IPS-15b (cell line): ENCODE data around the gene SERTAD2.

ENCODE experiments used
- H3K27me3 ChIP-seq: one replicate; pipeline ENCODE4 v1.6.1; 2013; ENCODE audit warnings: low read length; ENCODE audit not compliant: control insufficient read depth, insufficient read depth
- H3K36me3 ChIP-seq: one replicate; pipeline ENCODE4 v1.6.1; 2013; ENCODE audit warnings: low read length; ENCODE audit not compliant: control insufficient read depth, insufficient read depth
- H3K4me1 ChIP-seq: one replicate; pipeline ENCODE4 v1.6.1; 2013; ENCODE audit warnings: mild to moderate bottlenecking, low read length; ENCODE audit not compliant: control insufficient read depth, insufficient read depth
- H3K4me3 ChIP-seq: one replicate; pipeline ENCODE4 v1.5.1; 2013; ENCODE audit warnings: low read depth, low read length
- H3K9ac ChIP-seq: one replicate; pipeline ENCODE4 v1.6.1; 2013; ENCODE audit warnings: low read depth, mild to moderate bottlenecking, low read length
- H3K9me3 ChIP-seq: one replicate; pipeline ENCODE4 v1.6.1; 2013; ENCODE audit warnings: mild to moderate bottlenecking, low read length; ENCODE audit not compliant: control insufficient read depth, insufficient read depth

SERTAD2 gene

DNA sequence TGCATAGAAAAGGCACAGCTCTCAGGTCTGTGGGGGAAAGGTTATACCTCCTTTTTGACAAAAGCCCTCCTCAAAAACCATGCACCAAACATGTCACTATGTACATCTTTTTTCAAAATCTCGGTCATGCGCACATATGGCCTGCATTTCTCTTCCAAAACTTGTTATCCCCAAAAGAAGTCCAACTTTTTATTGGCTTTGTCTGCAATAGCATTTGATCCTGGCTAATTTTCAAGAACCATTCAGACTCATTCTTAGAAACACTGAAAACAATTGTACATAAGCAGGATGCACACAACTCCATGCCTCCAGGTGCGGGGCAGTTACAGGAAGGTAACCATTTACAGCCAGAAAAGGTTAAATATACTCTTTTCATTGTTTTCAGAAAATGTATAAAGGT is 21.9 kb downstream of the SERTAD2 start:
- H3K9me3 ChIP-seq: no peaks in the 10 kb centered on the region
- peaks cover 5% of the 10 kb centered on the region for H3K4me1 ChIP-seq
- H3K27me3 ChIP-seq: no peaks in the 10 kb centered on the region
- H3K9ac ChIP-seq: no peak overlapping the region
- no peaks in the 10 kb centered on the region for H3K36me3 ChIP-seq
- no peak overlapping the region for H3K4me3 ChIP-seq

DNA sequence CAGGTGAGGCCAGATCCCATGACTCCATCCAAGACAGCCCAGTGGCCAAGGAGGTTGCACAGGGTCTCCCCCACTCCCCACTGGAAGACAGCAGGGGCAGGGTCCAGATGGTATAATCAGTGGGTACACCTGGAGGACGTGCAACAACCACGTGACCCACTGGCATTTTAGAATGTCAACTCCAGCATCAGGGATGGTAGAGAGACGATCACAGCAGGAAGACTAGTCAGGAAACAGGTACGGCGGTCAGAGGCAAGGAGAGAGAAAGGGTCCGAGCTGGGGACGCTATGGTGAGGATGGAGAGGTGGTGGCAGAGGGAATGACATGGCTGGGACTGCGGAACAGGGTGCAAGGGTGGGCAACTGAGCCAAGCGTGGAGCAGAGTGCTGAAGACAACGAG is 23.0 kb downstream of the SERTAD2 start:
- Histone ChIP-seq H3K9me3 (no peaks in the 10 kb centered on the region), H3K27me3 (no peaks in the 10 kb centered on the region), H3K4me1 (peaks cover 5% of the 10 kb centered on the region), H3K9ac (no peak overlapping the region), H3K36me3 (no peaks in the 10 kb centered on the region), H3K4me3 (no peak overlapping the region)

GRCh38 chr2:64629875-64630274 is 23.8 kb downstream of the SERTAD2 start:
- no peaks in the 10 kb centered on the region for H3K9me3 ChIP-seq
- H3K9ac ChIP-seq: no peak overlapping the region
- H3K27me3 ChIP-seq: no peaks in the 10 kb centered on the region
- H3K36me3 ChIP-seq: no peaks in the 10 kb centered on the region
- peaks cover 5% of the 10 kb centered on the region for H3K4me1 ChIP-seq
- no peak overlapping the region for H3K4me3 ChIP-seq

GRCh38 chr2:64629329-64629781 is 24.4 kb downstream of the SERTAD2 start:
- Histone ChIP-seq H3K9ac (no peak overlapping the region), H3K4me3 (no peak overlapping the region), H3K4me1 (peaks cover 3% of the 10 kb centered on the region), H3K9me3 (no peaks in the 10 kb centered on the region), H3K36me3 (no peaks in the 10 kb centered on the region), H3K27me3 (no peaks in the 10 kb centered on the region)

DNA sequence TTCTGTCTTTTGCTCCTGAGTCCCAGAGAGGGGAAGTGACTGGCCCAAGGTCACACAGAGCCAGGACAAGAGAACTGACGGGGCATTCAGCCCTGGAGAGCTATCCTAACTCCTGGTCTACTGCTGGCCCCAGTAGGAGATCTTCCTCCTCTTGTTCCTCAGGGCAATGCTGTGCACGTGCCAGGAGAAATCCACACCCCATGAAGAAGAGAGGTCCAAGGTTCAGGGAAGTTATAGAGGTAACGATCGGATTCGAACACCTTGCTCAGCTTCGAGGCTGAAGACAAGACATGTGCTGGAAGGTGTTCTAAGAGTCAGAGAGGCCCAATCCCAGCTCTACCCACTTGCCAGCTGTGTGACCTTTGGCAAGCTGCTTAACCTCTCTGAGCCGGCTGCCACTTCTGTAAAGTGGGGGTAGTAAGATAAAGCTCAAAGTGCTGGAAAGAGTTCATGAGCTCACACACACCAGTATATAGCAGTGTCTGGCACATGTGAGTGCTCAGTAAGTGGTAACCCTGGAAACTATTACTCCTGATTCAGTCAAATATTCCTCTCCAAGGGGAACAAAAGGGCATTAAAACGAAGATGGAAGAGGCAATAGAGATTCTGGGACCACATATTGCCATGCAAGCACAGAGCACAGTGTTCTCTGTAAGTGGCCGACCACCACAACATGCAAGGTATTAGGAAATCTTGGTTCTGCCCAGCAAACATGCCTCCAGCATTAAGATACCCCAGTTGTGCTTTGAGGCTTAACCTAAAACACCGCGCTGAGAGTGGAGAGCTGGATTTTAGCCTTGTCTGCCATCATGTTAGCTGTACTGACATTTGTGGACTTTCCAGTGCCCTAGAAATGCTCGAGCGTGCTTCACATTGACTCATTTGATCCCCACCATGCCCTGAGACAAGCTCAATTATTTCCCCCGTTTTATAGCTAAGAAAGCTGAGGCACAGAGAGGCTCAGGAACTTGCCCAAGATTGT is 25.6 kb downstream of the SERTAD2 start:
- H3K9ac ChIP-seq: no peak overlapping the region
- no peaks in the 10 kb centered on the region for H3K27me3 ChIP-seq
- no peaks in the 10 kb centered on the region for H3K36me3 ChIP-seq
- H3K9me3 ChIP-seq: no peaks in the 10 kb centered on the region
- peaks cover 3% of the 10 kb centered on the region for H3K4me1 ChIP-seq
- no peak overlapping the region for H3K4me3 ChIP-seq

DNA sequence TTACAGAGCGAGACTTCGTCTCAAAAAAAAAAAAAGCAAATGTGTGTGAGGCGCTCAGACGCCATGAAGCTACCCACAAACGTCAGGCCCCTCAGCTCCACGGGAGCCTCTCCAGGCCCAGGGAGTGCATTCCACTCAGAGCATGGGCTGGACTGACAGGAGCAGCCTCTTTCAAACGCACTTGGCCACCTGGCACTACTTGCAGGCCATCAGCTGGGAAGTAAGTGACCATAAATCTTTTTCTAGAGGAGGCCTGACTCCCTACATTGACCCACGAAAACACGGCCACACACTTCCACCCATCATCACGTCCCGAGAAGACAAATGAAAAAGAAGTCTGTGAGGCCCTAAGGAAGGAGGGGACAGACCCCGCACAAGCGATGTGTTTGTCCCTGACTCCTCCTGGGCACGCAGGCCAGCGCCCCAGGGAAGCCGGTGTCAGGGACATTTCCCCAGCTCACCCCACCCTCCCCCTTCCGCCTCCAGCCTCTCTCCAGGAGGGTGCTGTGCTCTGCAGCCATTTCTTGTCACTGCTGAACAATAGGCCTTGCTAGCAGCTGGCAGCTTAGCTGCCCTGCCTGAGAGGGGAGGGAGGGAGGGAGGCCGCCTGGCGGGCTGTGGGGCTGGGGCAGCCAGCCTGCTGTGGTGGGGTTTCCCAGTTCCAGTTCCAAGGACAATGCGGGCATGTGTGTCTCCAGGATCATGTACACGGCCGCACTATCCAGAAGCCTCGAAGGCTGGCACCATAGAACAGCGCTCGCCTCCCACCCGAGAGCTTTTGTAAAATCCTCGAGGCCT is 26.6 kb downstream of the SERTAD2 start:
- no peaks in the 10 kb centered on the region for H3K9me3 ChIP-seq
- H3K4me3 ChIP-seq: no peak overlapping the region
- H3K9ac ChIP-seq: no peak overlapping the region
- H3K27me3 ChIP-seq: no peaks in the 10 kb centered on the region
- H3K36me3 ChIP-seq: no peaks in the 10 kb centered on the region
- H3K4me1 ChIP-seq: peaks cover 7% of the 10 kb centered on the region

DNA sequence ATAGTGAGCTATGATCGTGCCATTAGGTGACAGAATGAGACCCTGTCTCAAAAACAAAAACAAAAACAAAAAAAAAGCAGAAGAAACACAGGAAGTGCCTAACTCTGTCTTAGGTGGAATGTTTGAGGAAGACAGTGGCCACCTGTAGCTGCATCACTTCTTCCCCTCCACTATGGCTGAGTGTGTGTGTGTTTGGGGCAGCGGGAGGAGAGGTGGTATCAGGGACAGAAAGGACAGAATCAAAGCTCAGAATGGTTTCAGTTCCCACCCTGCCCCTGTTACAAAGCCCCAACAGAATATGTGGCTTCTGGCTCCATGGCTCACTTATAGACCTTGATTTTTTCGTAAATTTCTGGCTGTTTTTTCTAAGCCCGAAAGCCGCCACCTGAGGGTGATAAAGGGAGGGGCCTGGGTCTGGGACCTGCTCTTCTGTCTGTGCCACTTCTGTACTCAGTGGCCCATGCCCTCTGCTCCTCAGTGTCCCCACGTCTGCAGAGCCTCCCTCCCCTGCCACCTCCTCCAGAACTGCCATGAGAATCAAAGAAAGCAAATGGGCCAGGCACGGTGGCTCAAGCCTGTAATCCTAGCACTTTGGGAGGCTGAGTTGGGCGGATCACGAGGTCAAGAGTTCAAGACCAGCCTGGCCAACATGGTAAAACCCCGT is 27.4 kb downstream of the SERTAD2 start:
- Histone ChIP-seq H3K4me1 (peaks cover 7% of the 10 kb centered on the region), H3K36me3 (no peaks in the 10 kb centered on the region), H3K4me3 (no peak overlapping the region), H3K9ac (no peak overlapping the region), H3K27me3 (no peaks in the 10 kb centered on the region), H3K9me3 (no peaks in the 10 kb centered on the region)

DNA sequence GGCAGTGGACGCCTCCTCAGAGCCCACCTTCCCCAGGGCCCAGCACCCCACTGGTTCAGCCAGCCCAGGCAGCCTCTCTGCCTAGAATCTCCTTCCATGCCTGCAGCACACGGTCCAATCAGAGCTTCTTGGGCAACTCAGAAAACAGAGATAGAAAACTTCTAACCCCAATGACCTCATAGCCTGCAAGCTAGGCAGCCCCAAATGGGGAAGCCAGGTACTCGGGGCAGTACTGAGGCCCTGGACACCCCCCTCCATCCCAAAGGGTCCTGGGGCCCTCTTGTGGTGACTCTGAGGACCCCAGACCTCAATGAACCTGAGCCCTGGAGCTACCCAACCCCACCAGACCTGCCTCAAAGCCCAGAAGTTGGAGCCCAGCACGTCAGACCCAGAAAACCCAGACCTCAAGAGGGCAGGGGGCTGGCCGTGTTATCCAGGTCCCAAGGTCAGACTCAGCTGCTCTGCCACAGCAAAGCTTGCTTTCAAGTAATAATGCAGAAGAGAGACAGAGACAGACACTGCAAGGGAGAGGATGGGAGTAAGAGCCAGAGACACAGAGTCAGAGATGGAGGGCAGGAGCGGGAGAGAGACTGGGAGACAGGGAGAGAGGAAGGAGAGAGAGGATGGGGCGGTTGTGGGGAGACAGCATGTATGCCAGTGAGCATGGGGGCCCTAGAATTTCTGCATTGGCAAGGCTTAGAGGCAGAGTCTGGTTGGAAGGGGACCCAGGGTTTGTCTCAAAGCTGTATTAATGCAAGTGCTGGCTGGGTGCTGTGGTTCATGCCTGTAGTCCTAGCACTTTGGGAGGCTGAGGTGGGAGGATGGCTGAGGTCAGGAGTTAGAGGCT is 28.2 kb downstream of the SERTAD2 start:
- H3K9me3 ChIP-seq: no peaks in the 10 kb centered on the region
- no peaks in the 10 kb centered on the region for H3K36me3 ChIP-seq
- H3K9ac ChIP-seq: no peak overlapping the region
- H3K27me3 ChIP-seq: no peaks in the 10 kb centered on the region
- peaks cover 14% of the 10 kb centered on the region for H3K4me1 ChIP-seq
- H3K4me3 ChIP-seq: no peak overlapping the region

DNA sequence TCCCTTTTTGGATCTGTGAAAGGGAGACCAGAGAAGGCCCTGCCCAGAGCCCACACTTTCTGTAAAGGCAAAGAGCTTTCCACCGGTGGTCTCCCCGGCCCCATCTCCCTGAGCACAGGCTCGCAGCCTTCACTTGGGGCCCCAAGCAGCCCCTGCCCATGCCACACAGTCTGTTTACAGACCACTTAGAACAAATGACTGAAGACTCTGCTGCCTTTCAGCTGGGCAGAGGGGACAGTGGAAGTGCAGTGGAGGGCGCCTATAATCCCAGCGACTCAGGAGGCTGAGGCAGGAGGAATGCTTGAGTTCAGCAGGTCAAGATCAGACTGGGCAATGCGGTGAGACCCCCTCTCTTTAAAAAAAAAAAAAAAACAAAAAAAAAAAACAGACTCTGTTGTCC is 28.9 kb downstream of the SERTAD2 start:
- no peak overlapping the region for H3K9ac ChIP-seq
- no peak overlapping the region for H3K4me3 ChIP-seq
- peaks cover 21% of the 10 kb centered on the region for H3K4me1 ChIP-seq
- no peaks in the 10 kb centered on the region for H3K27me3 ChIP-seq
- no peaks in the 10 kb centered on the region for H3K9me3 ChIP-seq
- H3K36me3 ChIP-seq: no peaks in the 10 kb centered on the region

- no peak overlapping the region for H3K9ac ChIP-seq
- H3K4me1 ChIP-seq: peaks cover 21% of the 10 kb centered on the region
- no peaks in the 10 kb centered on the region for H3K36me3 ChIP-seq
- no peak overlapping the region for H3K4me3 ChIP-seq
- H3K27me3 ChIP-seq: no peaks in the 10 kb centered on the region
- H3K9me3 ChIP-seq: no peaks in the 10 kb centered on the region
Observed at GRCh38 chr2:64624108-64624610, 29.6 kb downstream of the SERTAD2 start.
